ENCODE data around the gene CDRT4.

- TF ChIP-seq CTCF (IDR thresholded peaks at IDR 0.05) (no peak), POLR2A (IDR thresholded peaks at IDR 0.05) (no peak)
Measured at GRCh38 chr17:15512071-15512709, 44.8 kb upstream of the CDRT4 start.

Data from thyroid gland (tissue), 4 donors.